HepG2 (cell line): Measurements from ENCODE around the gene FITM2. TPM values are rescaled to one million over a fixed set of nuclear protein-coding genes. Genes with fewer than 3 reads are reported as not detected.

ENCODE experiments used
- ADNP ChIP-seq: sonication (generic); formaldehyde crosslinking; IDR thresholded peaks from 2 replicates; pipeline ENCODE4 v1.4.0; 2020; ENCODE audit warnings: missing genetic modification reagents
- ARNT2 ChIP-seq: sonication (generic); formaldehyde crosslinking; IDR thresholded peaks from 2 replicates; pipeline ENCODE4 v1.8.0; 2022; ENCODE audit warnings: mild to moderate bottlenecking, low read depth, missing genetic modification reagents, moderate library complexity
- BORCS8-MEF2B ChIP-seq: sonication (generic); formaldehyde crosslinking; IDR thresholded peaks from 2 replicates; pipeline ENCODE4 v1.8.0; 2022; ENCODE audit warnings: mild to moderate bottlenecking, missing genetic modification reagents
- CEBPG ChIP-seq: IDR thresholded peaks from 2 replicates; pipeline ENCODE4 v1.6.1; 2016
- EHMT2 ChIP-seq: fragments of 200-600 bp; sonication (generic); IDR thresholded peaks from 2 replicates; pipeline ENCODE4 v1.7.0; 2017; ENCODE audit warnings: antibody characterized with exemption, low read depth, low read length, borderline replicate concordance
- ELF1 ChIP-seq: sonication (generic); formaldehyde crosslinking; IDR thresholded peaks from 2 replicates; pipeline ENCODE4 v1.4.0; 2020; ENCODE audit warnings: missing genetic modification reagents
- ELF4 ChIP-seq: sonication (generic); formaldehyde crosslinking; IDR thresholded peaks from 2 replicates; pipeline ENCODE4 v1.5.0; 2020; ENCODE audit warnings: missing genetic modification reagents, mild to moderate bottlenecking, moderate library complexity, borderline replicate concordance
- FOXC1 ChIP-seq: sonication (generic); formaldehyde crosslinking; IDR thresholded peaks from 2 replicates; pipeline ENCODE4 v1.8.0; 2022; ENCODE audit warnings: mild to moderate bottlenecking, missing genetic modification reagents, borderline replicate concordance
- NFKB2 ChIP-seq: sonication (generic); formaldehyde crosslinking; IDR thresholded peaks from 2 replicates; pipeline ENCODE4 v1.4.0; 2020; ENCODE audit warnings: missing genetic modification reagents, borderline replicate concordance
- RCOR2 ChIP-seq: IDR thresholded peaks from 2 replicates; pipeline ENCODE4 v1.6.1; 2016; ENCODE audit warnings: missing biosample characterization, missing genetic modification reagents
- SCMH1 ChIP-seq: sonication (generic); formaldehyde crosslinking; IDR thresholded peaks from 2 replicates; pipeline ENCODE4 v1.9.0; 2021; ENCODE audit warnings: missing genetic modification reagents, mild to moderate bottlenecking, borderline replicate concordance
- THAP11 ChIP-seq: IDR thresholded peaks from 2 replicates; pipeline ENCODE4 v1.6.1; 2016; ENCODE audit warnings: missing biosample characterization, missing genetic modification reagents
- ZKSCAN1 ChIP-seq: fragments of 150-350 bp; IDR thresholded peaks from 2 replicates; pipeline ENCODE4 v1.6.1; 2014; ENCODE audit warnings: low read length
- ZNF333 ChIP-seq: sonication (generic); formaldehyde crosslinking; IDR thresholded peaks from 2 replicates; pipeline ENCODE4 v1.4.0; 2020; ENCODE audit warnings: mild to moderate bottlenecking, missing genetic modification reagents, borderline replicate concordance
- ZNF75D ChIP-seq: sonication (generic); formaldehyde crosslinking; IDR thresholded peaks from 2 replicates; pipeline ENCODE4 v1.8.1; 2023; ENCODE audit warnings: missing genetic modification reagents, mild to moderate bottlenecking, borderline replicate concordance
- ZNF776 ChIP-seq: sonication (generic); formaldehyde crosslinking; IDR thresholded peaks from 2 replicates; pipeline ENCODE4 v1.4.0; 2020; ENCODE audit warnings: mild to moderate bottlenecking, missing genetic modification reagents
- ZNF841 ChIP-seq: sonication (generic); formaldehyde crosslinking; IDR thresholded peaks from 2 replicates; pipeline ENCODE4 v1.8.1; 2023; ENCODE audit warnings: missing genetic modification reagents, borderline replicate concordance
- ZNF891 ChIP-seq: sonication (generic); formaldehyde crosslinking; IDR thresholded peaks from 2 replicates; pipeline ENCODE4 v1.5.0; 2020; ENCODE audit warnings: mild to moderate bottlenecking, missing genetic modification reagents
- ZSCAN21 ChIP-seq: sonication (generic); formaldehyde crosslinking; IDR thresholded peaks from 2 replicates; pipeline ENCODE4 v1.8.0; 2022; ENCODE audit warnings: mild to moderate bottlenecking, missing genetic modification reagents, moderate library complexity, borderline replicate concordance
- polyA plus RNA-seq, 8 experiments: library from polyadenylated mRNA; depleted of rRNA in 3 of 8; stranded (reverse) in 7 of 8; unstranded in 1 of 8; fragments of >200 nt; fragmentation: Illumina TruSeq in 4 of 8; extraction: Trizol in 4 of 8; gene quantifications; 2 replicates each; pipeline versions ENCODE4 v1.2.1 to v1.2.3, GENCODE V29; 2011 to 2016; ENCODE audit warnings: low read depth in 4 of 8, missing spikeins in 1 of 8, mixed read lengths in 1 of 8; ENCODE audit not compliant: insufficient read depth in 1 of 8
- total RNA-seq, 5 experiments: library from RNA; depleted of rRNA; stranded (reverse); fragments of >200 nt; fragmentation: Illumina TruSeq; extraction: Trizol; gene quantifications; 2 replicates each; pipeline ENCODE4 v1.2.3, GENCODE V29; 2016; ENCODE audit warnings: low read depth in 1 of 5
- TF ChIP-seq, protein P1 (sequence below): sonication (generic); formaldehyde crosslinking; IDR thresholded peaks from 2 replicates; pipeline ENCODE4 v1.4.0; 2020; ENCODE audit warnings: missing genetic modification reagents
- TF ChIP-seq, protein P2 (sequence below): sonication (generic); formaldehyde crosslinking; IDR thresholded peaks from 2 replicates; pipeline ENCODE4 v1.8.0; 2022; ENCODE audit warnings: mild to moderate bottlenecking, missing genetic modification reagents; ENCODE audit not compliant: insufficient replicate concordance
- TF ChIP-seq, protein P3 (sequence below): IDR thresholded peaks from 2 replicates; pipeline ENCODE4 v1.6.1; 2018; ENCODE audit warnings: missing genetic modification reagents
- TF ChIP-seq, protein P4 (sequence below): sonication (generic); formaldehyde crosslinking; IDR thresholded peaks from 2 replicates; pipeline ENCODE4 v1.9.0; 2021; ENCODE audit warnings: missing genetic modification reagents, mild to moderate bottlenecking, borderline replicate concordance
- TF ChIP-seq, protein P5 (sequence below): sonication (generic); formaldehyde crosslinking; IDR thresholded peaks from 2 replicates; pipeline ENCODE4 v1.4.0; 2020; ENCODE audit warnings: missing genetic modification reagents, borderline replicate concordance

The FITM2 gene
- total and polyA plus RNA-seq, 2 of the 13 experiments (the other 11 are each of a cell fraction or from before 2014, with no cell fraction given), result 9.6 to 24.5 TPM

- TF ChIP-seq BORCS8-MEF2B (CRISPR knock-in tag) (no peak), THAP11 (CRISPR knock-in tag) (no peak), NFKB2 (CRISPR knock-in tag) (no peak), ELF4 (CRISPR knock-in tag) (peak; percentile 22; the same call in 1 of the 2 replicates), ARNT2 (CRISPR knock-in tag) (peak; percentile 2; the same call in 1 of the 2 replicates), SCMH1 (CRISPR knock-in tag) (no peak), ZKSCAN1 (peak; percentile 90), ELF1 (CRISPR knock-in tag) (0 out of 2 replicates have a peak, but pooled peaks have one; percentile 53), ZNF891 (no peak), ZNF333 (no peak), ADNP (CRISPR knock-in tag) (peak; percentile 69; the same call in 1 of the 2 replicates), ZNF841 (CRISPR knock-in tag) (no peak), ZNF75D (CRISPR knock-in tag) (no peak), FOXC1 (0 out of 2 replicates have a peak, but pooled peaks have one; percentile 2), RCOR2 (CRISPR knock-in tag) (peak; percentile 86), CEBPG (CRISPR knock-in tag) (no peak), EHMT2 (no peak), ZSCAN21 (CRISPR knock-in tag) (peak; percentile 65; the same call in 1 of the 2 replicates), ZNF776 (CRISPR knock-in tag) (no peak)
- TF ChIP-seq, protein P1, sequence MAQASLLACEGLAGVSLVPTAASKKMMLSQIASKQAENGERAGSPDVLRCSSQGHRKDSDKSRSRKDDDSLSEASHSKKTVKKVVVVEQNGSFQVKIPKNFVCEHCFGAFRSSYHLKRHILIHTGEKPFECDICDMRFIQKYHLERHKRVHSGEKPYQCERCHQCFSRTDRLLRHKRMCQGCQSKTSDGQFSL (CRISPR knock-in tag), result 0 out of 2 replicates have a peak, but pooled peaks have one; percentile 9
- TF ChIP-seq, protein P2, sequence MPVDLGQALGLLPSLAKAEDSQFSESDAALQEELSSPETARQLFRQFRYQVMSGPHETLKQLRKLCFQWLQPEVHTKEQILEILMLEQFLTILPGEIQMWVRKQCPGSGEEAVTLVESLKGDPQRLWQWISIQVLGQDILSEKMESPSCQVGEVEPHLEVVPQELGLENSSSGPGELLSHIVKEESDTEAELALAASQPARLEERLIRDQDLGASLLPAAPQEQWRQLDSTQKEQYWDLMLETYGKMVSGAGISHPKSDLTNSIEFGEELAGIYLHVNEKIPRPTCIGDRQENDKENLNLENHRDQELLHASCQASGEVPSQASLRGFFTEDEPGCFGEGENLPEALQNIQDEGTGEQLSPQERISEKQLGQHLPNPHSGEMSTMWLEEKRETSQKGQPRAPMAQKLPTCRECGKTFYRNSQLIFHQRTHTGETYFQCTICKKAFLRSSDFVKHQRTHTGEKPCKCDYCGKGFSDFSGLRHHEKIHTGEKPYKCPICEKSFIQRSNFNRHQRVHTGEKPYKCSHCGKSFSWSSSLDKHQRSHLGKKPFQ (CRISPR knock-in tag), result peak; percentile 69
- TF ChIP-seq, protein P3, sequence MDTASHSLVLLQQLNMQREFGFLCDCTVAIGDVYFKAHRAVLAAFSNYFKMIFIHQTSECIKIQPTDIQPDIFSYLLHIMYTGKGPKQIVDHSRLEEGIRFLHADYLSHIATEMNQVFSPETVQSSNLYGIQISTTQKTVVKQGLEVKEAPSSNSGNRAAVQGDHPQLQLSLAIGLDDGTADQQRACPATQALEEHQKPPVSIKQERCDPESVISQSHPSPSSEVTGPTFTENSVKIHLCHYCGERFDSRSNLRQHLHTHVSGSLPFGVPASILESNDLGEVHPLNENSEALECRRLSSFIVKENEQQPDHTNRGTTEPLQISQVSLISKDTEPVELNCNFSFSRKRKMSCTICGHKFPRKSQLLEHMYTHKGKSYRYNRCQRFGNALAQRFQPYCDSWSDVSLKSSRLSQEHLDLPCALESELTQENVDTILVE (CRISPR knock-in tag), result no peak
- TF ChIP-seq, protein P4, sequence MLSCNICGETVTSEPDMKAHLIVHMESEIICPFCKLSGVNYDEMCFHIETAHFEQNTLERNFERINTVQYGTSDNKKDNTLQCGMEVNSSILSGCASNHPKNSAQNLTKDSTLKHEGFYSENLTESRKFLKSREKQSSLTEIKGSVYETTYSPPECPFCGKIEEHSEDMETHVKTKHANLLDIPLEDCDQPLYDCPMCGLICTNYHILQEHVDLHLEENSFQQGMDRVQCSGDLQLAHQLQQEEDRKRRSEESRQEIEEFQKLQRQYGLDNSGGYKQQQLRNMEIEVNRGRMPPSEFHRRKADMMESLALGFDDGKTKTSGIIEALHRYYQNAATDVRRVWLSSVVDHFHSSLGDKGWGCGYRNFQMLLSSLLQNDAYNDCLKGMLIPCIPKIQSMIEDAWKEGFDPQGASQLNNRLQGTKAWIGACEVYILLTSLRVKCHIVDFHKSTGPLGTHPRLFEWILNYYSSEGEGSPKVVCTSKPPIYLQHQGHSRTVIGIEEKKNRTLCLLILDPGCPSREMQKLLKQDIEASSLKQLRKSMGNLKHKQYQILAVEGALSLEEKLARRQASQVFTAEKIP (CRISPR knock-in tag), result no peak
- TF ChIP-seq, protein P5, sequence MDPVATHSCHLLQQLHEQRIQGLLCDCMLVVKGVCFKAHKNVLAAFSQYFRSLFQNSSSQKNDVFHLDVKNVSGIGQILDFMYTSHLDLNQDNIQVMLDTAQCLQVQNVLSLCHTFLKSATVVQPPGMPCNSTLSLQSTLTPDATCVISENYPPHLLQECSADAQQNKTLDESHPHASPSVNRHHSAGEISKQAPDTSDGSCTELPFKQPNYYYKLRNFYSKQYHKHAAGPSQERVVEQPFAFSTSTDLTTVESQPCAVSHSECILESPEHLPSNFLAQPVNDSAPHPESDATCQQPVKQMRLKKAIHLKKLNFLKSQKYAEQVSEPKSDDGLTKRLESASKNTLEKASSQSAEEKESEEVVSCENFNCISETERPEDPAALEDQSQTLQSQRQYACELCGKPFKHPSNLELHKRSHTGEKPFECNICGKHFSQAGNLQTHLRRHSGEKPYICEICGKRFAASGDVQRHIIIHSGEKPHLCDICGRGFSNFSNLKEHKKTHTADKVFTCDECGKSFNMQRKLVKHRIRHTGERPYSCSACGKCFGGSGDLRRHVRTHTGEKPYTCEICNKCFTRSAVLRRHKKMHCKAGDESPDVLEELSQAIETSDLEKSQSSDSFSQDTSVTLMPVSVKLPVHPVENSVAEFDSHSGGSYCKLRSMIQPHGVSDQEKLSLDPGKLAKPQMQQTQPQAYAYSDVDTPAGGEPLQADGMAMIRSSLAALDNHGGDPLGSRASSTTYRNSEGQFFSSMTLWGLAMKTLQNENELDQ (CRISPR knock-in tag), result no peak
Observed at GRCh38 chr20:44354979-44355497, 44.0 kb upstream of the FITM2 start (continued).
